CD4-positive, alpha-beta memory T cell (primary cell): ENCODE data around the gene LRRC49. TPM values are rescaled to one million over a fixed set of nuclear protein-coding genes. Genes with fewer than 3 reads are reported as not detected.
A peak's percentile ranks its signal among the peaks of the same experiment; 100 is the strongest.

Experiments used
- CTCF ChIA-PET: fragments of 350-600 bp; sonication (Branson Sonifier 250); formaldehyde crosslinking; loops from one replicate; lab custom pipeline; 2021; ENCODE audit warnings: inconsistent platforms; ENCODE audit not compliant: partially characterized antibody; lab: Charles Lee
- POLR2A ChIA-PET: fragments of 350-600 bp; sonication (Branson Sonifier 250); formaldehyde crosslinking; loops from one replicate; lab custom pipeline; 2021; ENCODE audit not compliant: partially characterized antibody; lab: Charles Lee
- DNase-seq, 5 donors: peaks; one replicate each; pipeline versions ENCODE4 v3.0.0 to v3.0.0-alpha.2; 2020 to 2022; ENCODE audit warnings: mixed read lengths in 1 of 5
- H3K27ac ChIP-seq: one replicate; pipeline ENCODE4 v1.7.0; 2013; ENCODE audit warnings: low read depth, low read length
- H3K27me3 ChIP-seq: 2 replicates; pipeline ENCODE4 v1.7.0; 2013; ENCODE audit warnings: mild to moderate bottlenecking, low read length, moderate library complexity; ENCODE audit not compliant: insufficient read depth
- H3K36me3 ChIP-seq: 2 replicates; pipeline ENCODE4 v1.7.0; 2013; ENCODE audit warnings: mild to moderate bottlenecking, low read length, moderate library complexity; ENCODE audit not compliant: insufficient read depth
- H3K4me1 ChIP-seq: 2 replicates; pipeline ENCODE4 v1.7.0; 2013; ENCODE audit warnings: mild to moderate bottlenecking, low read length, moderate library complexity; ENCODE audit not compliant: insufficient read depth
- H3K4me3 ChIP-seq, 2 donors: one replicate each; pipeline ENCODE4 v1.7.0; 2013; ENCODE audit warnings: low read length in 2 of 2, mild to moderate bottlenecking in 1 of 2
- H3K9me3 ChIP-seq, 2 donors: one replicate each; pipeline ENCODE4 v1.7.0; 2013; ENCODE audit warnings: low read length in 2 of 2, control low read depth in 1 of 2; ENCODE audit not compliant: control insufficient read depth in 1 of 2
- H3K27ac Mint-ChIP-seq, 7 donors: one replicate each; pipeline ENCODE4 v1.8.0; 2020 to 2021; ENCODE audit warnings: mixed read lengths in 7 of 7, mild to moderate bottlenecking in 6 of 7, inconsistent platforms in 3 of 7, moderate library complexity in 3 of 7
- H3K27me3 Mint-ChIP-seq, 2 donors: one replicate each; pipeline ENCODE4 v1.8.0; 2020 to 2021; ENCODE audit warnings: mixed read lengths in 2 of 2
- H3K36me3 Mint-ChIP-seq, 2 donors: one replicate each; pipeline ENCODE4 v1.8.0; 2020 to 2021; ENCODE audit warnings: mixed read lengths in 2 of 2, inconsistent platforms in 1 of 2, mild to moderate bottlenecking in 1 of 2
- H3K4me1 Mint-ChIP-seq, 4 donors: one replicate each; pipeline ENCODE4 v1.8.0; 2020 to 2021; ENCODE audit warnings: mixed read lengths in 4 of 4, mild to moderate bottlenecking in 1 of 4
- H3K4me3 Mint-ChIP-seq, 8 donors: one replicate each; pipeline ENCODE4 v1.8.0; 2020 to 2021; ENCODE audit warnings: mixed read lengths in 8 of 8, mild to moderate bottlenecking in 7 of 8, moderate library complexity in 6 of 8, inconsistent platforms in 3 of 8
- H3K9me3 Mint-ChIP-seq, 8 donors: one replicate each; pipeline ENCODE4 v1.8.0; 2020 to 2021; ENCODE audit warnings: mixed read lengths in 8 of 8, mild to moderate bottlenecking in 5 of 8, inconsistent platforms in 3 of 8, moderate library complexity in 1 of 8
- intact Hi-C: fragments of 100-400 bp; cut with micrococcal nuclease; formaldehyde crosslinking; loops from one replicate; pipeline ENCODE4 v1.15.1; 2023
- polyA plus RNA-seq, 2 donors: library from polyadenylated mRNA; unstranded; fragments of 300-500 nt; fragmentation: Illumina TruSeq; gene quantifications; one replicate each; pipeline ENCODE4 v1.2.3, GENCODE V29; 2021
- total RNA-seq, 2 experiments: library from RNA; stranded (reverse); gene quantifications; one replicate each; pipeline ENCODE4 v1.2.3, GENCODE V29; 2021

The LRRC49 gene
- total and polyA plus RNA-seq, 4 experiments from 2014 or later = 0.20 to 0.75 (median 0.50) TPM; not detected in 1

- no peaks in the 10 kb centered on the region for H3K9me3 ChIP-seq
- no peaks in the 10 kb centered on the region for H3K36me3 ChIP-seq
- intact Hi-C loops = no loop called here
- no peaks in the 10 kb centered on the region for H3K27me3 ChIP-seq
- Mint-ChIP-seq H3K27ac (no peak overlapping the region), H3K4me3 (no peak overlapping the region), H3K4me1 (no peaks in the 10 kb centered on the region), H3K9me3 (peaks cover 0 to 17% (median 7%) of the 10 kb centered on the region in 8 donors), H3K36me3 (no peaks in the 10 kb centered on the region), H3K27me3 (peaks cover 6 to 14% of the 10 kb centered on the region in 2 donors)
- DNase-seq = no peak
- no peak overlapping the region for H3K27ac ChIP-seq
- ChIA-PET POLR2A (no interaction called here), CTCF (no interaction called here)
- H3K4me1 ChIP-seq = no peaks in the 10 kb centered on the region
- no peak overlapping the region for H3K4me3 ChIP-seq
Measured at GRCh38 chr15:70947351-70948335, 55.0 kb downstream of the LRRC49 start.

GRCh38 chr15:70950953-70951352 is 58.3 kb downstream of the LRRC49 start:
- ChIA-PET CTCF (no interaction called here), POLR2A (no interaction called here)
- H3K4me3 ChIP-seq = no peak overlapping the region
- H3K27ac ChIP-seq = no peak overlapping the region
- intact Hi-C loops = no loop called here
- no peaks in the 10 kb centered on the region for H3K4me1 ChIP-seq
- H3K9me3 ChIP-seq = no peaks in the 10 kb centered on the region
- DNase-seq = no peak
- no peaks in the 10 kb centered on the region for H3K4me1 Mint-ChIP-seq
- H3K27me3 Mint-ChIP-seq = peaks cover 11 to 14% of the 10 kb centered on the region in 2 donors
- H3K4me3 Mint-ChIP-seq = no peak overlapping the region
- H3K36me3 ChIP-seq = no peaks in the 10 kb centered on the region
- H3K9me3 Mint-ChIP-seq = peaks cover 0 to 17% (median 10%) of the 10 kb centered on the region in 8 donors
- no peak overlapping the region for H3K27ac Mint-ChIP-seq
- H3K27me3 ChIP-seq = peaks cover 7% of the 10 kb centered on the region
- no peaks in the 10 kb centered on the region for H3K36me3 Mint-ChIP-seq

- H3K4me1 ChIP-seq = no peaks in the 10 kb centered on the region
- intact Hi-C loops = no loop called here
- no peak for DNase-seq
- H3K27me3 ChIP-seq = peaks cover 7% of the 10 kb centered on the region
- H3K9me3 Mint-ChIP-seq = peaks cover 0 to 17% (median 10%) of the 10 kb centered on the region in 8 donors
- H3K27ac ChIP-seq = no peak overlapping the region
- ChIA-PET POLR2A (no interaction called here), CTCF (no interaction called here)
- H3K4me1 Mint-ChIP-seq = no peaks in the 10 kb centered on the region
- H3K4me3 ChIP-seq = no peak overlapping the region
- peaks cover 14 to 21% of the 10 kb centered on the region in 2 donors for H3K27me3 Mint-ChIP-seq
- H3K27ac Mint-ChIP-seq = no peak overlapping the region
- no peaks in the 10 kb centered on the region for H3K9me3 ChIP-seq
- no peaks in the 10 kb centered on the region for H3K36me3 Mint-ChIP-seq
- no peaks in the 10 kb centered on the region for H3K36me3 ChIP-seq
- no peak overlapping the region for H3K4me3 Mint-ChIP-seq
Measured at GRCh38 chr15:70954171-70954570, 61.5 kb downstream of the LRRC49 start.

- no peaks in the 10 kb centered on the region for H3K4me1 Mint-ChIP-seq
- H3K27ac Mint-ChIP-seq = no peak overlapping the region
- Histone ChIP-seq H3K27ac (no peak overlapping the region), H3K4me3 (no peak overlapping the region), H3K4me1 (no peaks in the 10 kb centered on the region), H3K9me3 (no peaks in the 10 kb centered on the region), H3K27me3 (peaks cover 7% of the 10 kb centered on the region), H3K36me3 (no peaks in the 10 kb centered on the region)
- ChIA-PET CTCF (no interaction called here), POLR2A (no interaction called here)
- H3K9me3 Mint-ChIP-seq = peaks cover 0 to 17% (median 10%) of the 10 kb centered on the region in 8 donors
- H3K36me3 Mint-ChIP-seq = no peaks in the 10 kb centered on the region
- DNase-seq = no peak
- peaks cover 14 to 21% of the 10 kb centered on the region in 2 donors for H3K27me3 Mint-ChIP-seq
- no peak overlapping the region for H3K4me3 Mint-ChIP-seq
- intact Hi-C loops = no loop called here
Measured at GRCh38 chr15:70954733-70955132, 62.1 kb downstream of the LRRC49 start.

- intact Hi-C loops = no loop called here
- DNase-seq = no peak
- no peaks in the 10 kb centered on the region for H3K36me3 ChIP-seq
- ChIA-PET POLR2A (no interaction called here), CTCF (no interaction called here)
- H3K27me3 ChIP-seq = peaks cover 7% of the 10 kb centered on the region
- Mint-ChIP-seq H3K9me3 (peaks cover 0 to 17% (median 10%) of the 10 kb centered on the region in 8 donors), H3K4me1 (no peaks in the 10 kb centered on the region), H3K27me3 (peaks cover 14 to 22% of the 10 kb centered on the region in 2 donors), H3K27ac (no peak overlapping the region), H3K36me3 (no peaks in the 10 kb centered on the region), H3K4me3 (no peak overlapping the region)
- no peak overlapping the region for H3K4me3 ChIP-seq
- no peaks in the 10 kb centered on the region for H3K9me3 ChIP-seq
- no peak overlapping the region for H3K27ac ChIP-seq
- no peaks in the 10 kb centered on the region for H3K4me1 ChIP-seq
Measured at GRCh38 chr15:70955151-70955550, 62.5 kb downstream of the LRRC49 start.

GRCh38 chr15:70956201-70956995 is 63.8 kb downstream of the LRRC49 start:
- intact Hi-C loops = no loop called here
- CTCF ChIA-PET = no interaction called here
- peaks cover 7% of the 10 kb centered on the region for H3K27me3 ChIP-seq
- Mint-ChIP-seq H3K4me1 (no peaks in the 10 kb centered on the region), H3K27me3 (peaks cover 13 to 20% of the 10 kb centered on the region in 2 donors), H3K9me3 (peaks cover 0 to 7% (median 5%) of the 10 kb centered on the region in 8 donors), H3K4me3 (no peak overlapping the region), H3K27ac (no peak overlapping the region), H3K36me3 (no peaks in the 10 kb centered on the region)
- H3K27ac ChIP-seq = no peak overlapping the region
- H3K4me1 ChIP-seq = no peaks in the 10 kb centered on the region
- H3K4me3 ChIP-seq = no peak overlapping the region
- DNase-seq = no peak
- POLR2A ChIA-PET = no interaction called here
- no peaks in the 10 kb centered on the region for H3K9me3 ChIP-seq
- no peaks in the 10 kb centered on the region for H3K36me3 ChIP-seq

GRCh38 chr15:70962084-70962483 is 69.5 kb downstream of the LRRC49 start:
- no peak overlapping the region for H3K27ac ChIP-seq
- ChIA-PET POLR2A (no interaction called here), CTCF (no interaction called here)
- H3K36me3 Mint-ChIP-seq = no peaks in the 10 kb centered on the region
- no peak for DNase-seq
- H3K36me3 ChIP-seq = no peaks in the 10 kb centered on the region
- no peaks in the 10 kb centered on the region for H3K27me3 ChIP-seq
- peak overlapping the region in 1 of 7 donors; percentile 19 for H3K27ac Mint-ChIP-seq
- H3K9me3 Mint-ChIP-seq = peaks cover 0 to 4% (median 0%) of the 10 kb centered on the region in 8 donors
- H3K4me1 ChIP-seq = no peaks in the 10 kb centered on the region
- H3K4me3 ChIP-seq = no peak overlapping the region
- no peak overlapping the region for H3K4me3 Mint-ChIP-seq
- no peaks in the 10 kb centered on the region for H3K9me3 ChIP-seq
- intact Hi-C loops = no loop called here
- peaks cover 3 to 7% of the 10 kb centered on the region in 2 donors for H3K27me3 Mint-ChIP-seq
- no peaks in the 10 kb centered on the region for H3K4me1 Mint-ChIP-seq
